NCI-H1694 treated with DMSO at 0.1 percent for 48 hours (cell line): Measurements from ENCODE around the gene ZMIZ1.

Experiments
- DNase-seq: peaks from one replicate; lab custom pipeline; 2025; lab: John Stamatoyannopoulos, UW

ZMIZ1 gene

DNA sequence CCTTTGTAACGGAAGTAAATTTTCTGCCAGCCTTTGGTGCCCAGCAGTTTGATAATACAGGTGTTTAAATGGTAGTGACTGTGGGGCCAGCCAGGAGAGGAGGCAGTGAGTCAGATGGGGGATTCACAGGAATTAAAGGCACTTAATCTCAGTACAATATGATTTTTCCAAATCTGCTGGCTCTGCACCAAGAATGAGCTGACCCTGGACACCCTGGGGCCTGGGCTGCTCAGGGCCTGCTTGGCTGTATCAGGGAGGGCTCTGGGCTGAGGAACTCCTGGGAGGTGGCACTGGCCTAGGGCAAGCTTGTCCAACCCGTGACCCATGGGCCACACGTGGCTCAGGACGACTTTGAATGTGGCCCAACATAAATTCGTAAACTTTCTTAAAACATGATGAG lies 104.1 kb downstream of the ZMIZ1 start:
- no peak for DNase-seq

DNA sequence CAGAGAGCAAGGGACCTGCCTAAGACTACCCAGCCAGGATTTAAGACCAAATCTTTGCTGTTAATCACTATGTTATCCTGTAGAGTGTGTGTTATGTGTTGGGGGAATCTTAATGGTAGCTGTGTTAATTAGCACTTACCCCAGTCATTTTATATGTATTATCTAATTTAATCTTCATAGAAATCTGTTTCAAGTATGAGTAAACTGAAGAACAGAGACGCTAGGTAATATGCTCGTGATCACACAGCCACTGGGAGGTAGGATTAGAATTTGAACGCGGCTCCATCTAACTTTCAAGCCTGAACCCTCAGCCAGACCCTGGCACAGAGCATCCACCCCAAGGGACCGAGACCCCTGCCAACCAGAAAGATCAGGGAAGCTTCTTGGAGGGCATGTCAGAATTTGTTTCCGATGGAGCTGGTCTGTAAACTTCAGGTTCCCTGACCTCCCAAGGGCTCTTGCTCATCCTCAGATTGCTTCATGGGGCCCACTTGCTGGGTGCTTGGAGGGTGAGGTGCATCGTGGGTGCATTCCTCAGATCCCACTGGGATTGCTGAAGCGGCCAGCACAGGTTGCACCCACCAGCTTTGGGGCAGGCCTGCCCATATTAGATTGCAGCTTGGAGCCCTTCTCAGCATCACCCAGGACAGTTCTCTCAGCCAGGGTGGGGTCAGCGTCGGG lies 105.0 kb downstream of the ZMIZ1 start:
- no peak for DNase-seq

GRCh38 chr10:79176052-79176501 lies 107.3 kb downstream of the ZMIZ1 start:
- no peak for DNase-seq

- no peak for DNase-seq
These were observed 108.3 kb downstream of the ZMIZ1 start for GRCh38 chr10:79176949-79177602.

- no peak for DNase-seq
These were observed 109.4 kb downstream of the ZMIZ1 start for GRCh38 chr10:79178070-79178576.

DNA sequence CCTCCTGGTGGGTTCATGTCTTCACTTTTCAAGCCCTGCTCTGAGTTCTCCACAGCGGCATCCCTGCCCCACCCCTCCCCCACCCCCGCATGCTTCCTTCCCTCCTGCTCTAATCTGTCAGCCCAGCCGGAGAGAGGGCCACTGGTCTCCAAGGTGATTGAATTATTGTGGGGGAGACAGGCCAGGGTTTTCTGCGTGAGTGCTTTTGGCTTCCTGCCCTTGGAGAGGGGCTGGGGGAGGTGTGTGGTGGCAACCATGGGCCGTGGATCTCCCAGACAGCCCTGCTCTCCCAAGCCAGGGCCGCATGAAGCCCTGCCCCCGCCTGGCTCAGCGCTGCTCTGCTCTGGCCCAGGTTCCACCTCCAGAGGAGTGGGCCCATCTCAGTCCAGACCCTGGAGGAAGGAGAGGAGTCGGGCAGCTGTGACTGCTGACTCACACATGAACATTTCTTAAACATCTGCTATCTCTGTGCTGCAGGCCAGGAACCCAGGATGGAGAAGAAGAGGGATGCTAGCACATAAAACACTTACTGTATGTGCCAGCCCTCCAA lies 109.9 kb downstream of the ZMIZ1 start:
- DNase-seq, result peak; percentile 48

- peak; percentile 28 for DNase-seq
These were observed 110.6 kb downstream of the ZMIZ1 start for GRCh38 chr10:79179164-79179956.

DNA sequence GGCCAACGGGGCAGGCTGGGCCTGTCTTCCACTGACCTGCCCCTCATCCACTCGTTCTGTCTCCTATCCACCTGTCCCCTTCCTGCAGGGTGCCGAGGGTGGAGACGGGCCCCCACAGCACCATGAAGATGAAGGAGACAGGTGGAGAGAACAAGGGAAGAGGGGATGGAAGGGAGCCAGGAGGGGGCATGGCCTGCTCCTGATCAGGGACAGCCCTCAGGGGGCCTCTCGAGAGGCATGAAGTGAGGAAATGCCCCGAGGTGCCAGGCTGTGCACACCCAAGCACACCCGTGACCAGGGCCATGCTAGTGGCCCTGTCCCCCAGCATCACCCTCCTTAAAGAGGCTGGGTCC lies 111.2 kb downstream of the ZMIZ1 start:
- DNase-seq, result no peak

GRCh38 chr10:79180414-79181221 lies 111.9 kb downstream of the ZMIZ1 start:
- DNase-seq, result no peak

GRCh38 chr10:79181227-79181626 lies 112.5 kb downstream of the ZMIZ1 start:
- no peak for DNase-seq

DNA sequence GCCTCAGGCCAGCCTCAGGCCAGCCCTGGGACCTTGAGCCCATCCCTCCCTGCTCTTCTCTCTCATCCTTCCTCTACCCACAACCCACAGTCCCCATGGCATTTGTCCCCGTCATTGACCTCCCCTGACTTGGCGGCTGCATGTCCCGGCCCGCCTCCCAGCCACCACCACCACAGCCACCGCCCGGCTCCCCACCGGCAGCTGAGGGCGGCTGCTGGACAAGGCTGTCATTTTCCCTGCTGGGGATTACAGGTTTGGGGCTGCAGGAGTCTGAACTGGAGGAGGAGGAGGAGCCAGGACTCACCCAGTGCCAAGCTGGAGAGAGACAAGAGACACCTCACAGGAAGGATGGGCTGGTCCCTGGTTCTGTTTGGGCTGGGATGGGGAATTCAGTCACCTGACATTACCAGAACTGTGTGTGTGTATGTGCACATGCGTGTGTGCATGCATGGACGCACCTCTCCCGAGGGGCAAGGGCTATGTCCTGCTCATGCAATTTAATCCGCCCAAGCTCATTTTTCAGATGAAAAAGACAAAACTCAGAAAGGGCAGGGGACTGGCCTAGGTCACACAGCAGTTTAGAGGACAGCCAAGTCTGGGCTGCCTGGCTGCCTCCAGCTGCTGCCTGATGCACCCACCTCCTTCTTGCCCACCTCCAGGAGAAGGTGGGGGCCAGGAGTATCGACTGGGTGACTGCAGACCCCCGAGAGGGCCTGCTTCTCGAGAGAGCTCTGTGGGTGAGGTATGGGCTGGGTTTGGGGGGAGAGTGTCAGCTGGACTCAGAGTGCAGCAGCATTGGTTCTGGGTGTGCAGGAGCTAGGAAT lies 113.1 kb downstream of the ZMIZ1 start:
- DNase-seq, result no peak

DNA sequence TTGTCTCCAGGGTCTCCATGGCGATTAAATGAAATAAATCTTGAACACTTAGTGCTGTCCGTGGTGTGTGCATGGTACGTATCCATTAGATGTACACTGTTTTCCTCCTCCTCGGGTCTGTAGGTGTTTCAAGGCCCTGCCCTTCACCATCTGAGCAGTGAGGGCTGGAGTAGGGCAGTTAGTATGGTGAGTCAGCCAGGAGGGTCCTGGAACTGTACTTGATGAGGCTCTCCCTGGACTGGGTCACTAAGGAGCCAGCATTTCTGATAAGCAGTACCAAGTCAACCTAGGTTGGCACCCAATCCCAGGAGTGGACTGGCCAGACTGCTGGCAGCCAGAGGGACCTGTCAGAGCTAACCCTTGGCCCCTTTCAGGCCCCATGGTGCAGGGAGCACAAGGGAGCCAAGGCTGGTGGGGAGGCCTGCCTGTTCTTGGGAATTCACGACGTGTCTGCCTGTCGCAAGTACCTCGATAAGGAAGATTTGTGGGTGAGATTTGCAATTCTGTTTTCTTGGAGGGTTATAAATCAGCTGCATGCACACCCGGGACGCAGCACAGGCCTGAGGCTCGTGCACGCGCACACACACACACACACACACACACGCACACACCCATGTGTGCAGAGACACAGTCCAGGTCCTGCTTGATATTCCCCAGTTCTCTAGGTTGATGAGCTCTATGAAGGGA lies 114.2 kb downstream of the ZMIZ1 start:
- no peak for DNase-seq

DNA sequence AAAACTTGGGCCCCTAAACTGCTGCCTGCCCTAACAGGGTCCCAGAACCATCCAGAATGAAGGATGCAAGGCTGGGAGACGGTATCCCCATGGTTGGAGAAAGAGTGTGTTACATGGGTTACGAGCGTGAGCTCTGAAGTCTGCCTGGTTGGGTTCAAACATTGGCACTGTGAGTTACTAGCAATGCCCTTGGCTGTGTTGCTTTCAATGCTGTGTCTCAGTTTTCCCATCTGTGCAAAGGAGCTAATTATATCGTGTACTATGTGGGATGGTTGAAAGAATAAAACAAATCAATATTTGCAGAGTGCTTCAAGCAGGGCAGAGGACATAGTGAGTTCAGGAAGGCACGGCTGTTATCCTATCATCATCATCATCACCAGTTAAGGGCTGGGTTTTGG lies 114.7 kb downstream of the ZMIZ1 start:
- DNase-seq, result no peak

DNA sequence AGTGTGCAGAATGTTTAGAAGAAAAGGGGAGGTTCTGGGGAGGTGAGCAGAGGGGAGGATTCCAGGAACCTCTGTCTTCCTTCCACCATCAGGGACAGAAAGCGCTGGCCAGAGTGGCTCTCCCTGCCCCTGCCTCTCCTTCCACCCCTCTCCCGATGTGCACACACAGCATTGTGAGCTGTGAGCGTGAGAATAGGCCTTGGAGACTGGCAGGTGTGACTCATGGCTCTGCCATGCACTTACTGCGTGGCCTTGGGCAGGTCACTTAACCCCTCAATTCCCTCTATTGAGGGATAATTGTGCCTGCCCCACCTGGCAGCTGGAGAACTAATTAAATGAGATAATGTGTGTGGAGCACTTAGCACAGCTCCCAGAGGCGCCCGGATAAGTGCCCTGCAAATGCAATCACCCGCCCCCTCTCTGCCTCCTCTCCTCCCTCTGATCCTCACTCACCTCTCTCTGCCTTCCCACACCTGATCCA lies 115.4 kb downstream of the ZMIZ1 start:
- DNase-seq, result no peak

DNA sequence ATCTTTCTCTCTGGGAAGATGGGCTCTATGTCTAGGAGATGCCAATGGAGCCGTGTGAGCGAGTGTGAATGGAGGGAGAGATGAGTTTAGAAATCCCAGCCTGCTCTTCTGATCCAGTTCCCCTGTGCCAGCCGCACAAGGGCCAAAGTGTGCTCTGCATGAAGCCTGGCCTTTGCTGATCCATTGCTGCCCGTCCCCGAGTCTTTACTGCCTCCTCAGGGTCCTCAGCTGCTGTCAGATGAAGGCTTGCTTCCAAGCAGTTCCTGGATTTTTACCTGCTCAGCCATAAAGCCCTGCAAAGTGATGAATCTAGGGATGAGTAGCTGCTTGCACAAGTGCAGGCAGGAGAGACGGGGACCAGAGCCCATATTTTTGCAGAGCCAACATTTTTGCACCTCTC lies 115.9 kb downstream of the ZMIZ1 start:
- no peak for DNase-seq

GRCh38 chr10:79185067-79185774 lies 116.5 kb downstream of the ZMIZ1 start:
- no peak for DNase-seq

- DNase-seq, result no peak
These were observed 117.1 kb downstream of the ZMIZ1 start for GRCh38 chr10:79185796-79186374.

- DNase-seq, result no peak
These were observed 117.8 kb downstream of the ZMIZ1 start for GRCh38 chr10:79186486-79187120.
